Trophoblast cell (in vitro differentiated cells and primary cell): Measurements from ENCODE around the gene UBE2H.
"Not testable (repeated sequence)": the region's sequence is repeated elsewhere in the genome, so short reads cannot be mapped to it uniquely, and the experiment has no call there.

Source experiments
- DNase-seq, 2 donors: peaks; one replicate each; pipeline ENCODE4 v3.0.0-alpha.2; 2016
- H2AFZ ChIP-seq: 2 replicates; pipeline ENCODE4 v1.6.1; 2013; ENCODE audit warnings: low read length, moderate library complexity, mild to moderate bottlenecking; ENCODE audit not compliant: insufficient read depth, poor library complexity
- H2AK5ac ChIP-seq: 2 replicates; pipeline ENCODE4 v1.6.1; 2013; ENCODE audit warnings: mild to moderate bottlenecking, low read length
- H2BK120ac ChIP-seq: 2 replicates; pipeline ENCODE4 v1.6.1; 2013; ENCODE audit warnings: low read length, mild to moderate bottlenecking, moderate library complexity; ENCODE audit not compliant: insufficient read depth, poor library complexity
- H2BK12ac ChIP-seq: 2 replicates; pipeline ENCODE4 v1.6.1; 2013; ENCODE audit warnings: mild to moderate bottlenecking, low read length, moderate library complexity
- H2BK5ac ChIP-seq: 2 replicates; pipeline ENCODE4 v1.6.1; 2013; ENCODE audit warnings: low read length, low read depth, moderate library complexity, mild to moderate bottlenecking; ENCODE audit not compliant: poor library complexity
- H3K14ac ChIP-seq: 2 replicates; pipeline ENCODE4 v1.6.1; 2013; ENCODE audit warnings: mild to moderate bottlenecking, low read length
- H3K18ac ChIP-seq: 2 replicates; pipeline ENCODE4 v1.6.1; 2013; ENCODE audit warnings: mild to moderate bottlenecking, low read length
- H3K23ac ChIP-seq: 2 replicates; pipeline ENCODE4 v1.6.1; 2013; ENCODE audit warnings: low read length
- H3K27ac ChIP-seq: 2 replicates; pipeline ENCODE4 v1.5.1; 2013; ENCODE audit warnings: low read depth, mild to moderate bottlenecking, inconsistent platforms, low read length, moderate library complexity
- H3K27me3 ChIP-seq: 2 replicates; pipeline ENCODE4 v1.6.1; 2013; ENCODE audit warnings: inconsistent platforms, mild to moderate bottlenecking, low read length, moderate library complexity; ENCODE audit not compliant: insufficient read depth
- H3K36me3 ChIP-seq, 2 experiments: 1 replicate in 1 of 2; 2 replicates in 1 of 2; pipeline ENCODE4 v1.6.1; 2013; ENCODE audit warnings: low read length in 2 of 2, mild to moderate bottlenecking in 2 of 2, moderate library complexity in 1 of 2; ENCODE audit not compliant: insufficient read depth in 2 of 2, control insufficient read depth in 1 of 2
- H3K4ac ChIP-seq: 2 replicates; pipeline ENCODE4 v1.6.1; 2013; ENCODE audit warnings: low read depth, mild to moderate bottlenecking, low read length, moderate library complexity
- H3K4me1 ChIP-seq, 2 experiments: 1 replicate in 1 of 2; 2 replicates in 1 of 2; pipeline ENCODE4 v1.6.1; 2013; ENCODE audit warnings: low read length in 2 of 2, mild to moderate bottlenecking in 2 of 2, moderate library complexity in 1 of 2; ENCODE audit not compliant: insufficient read depth in 2 of 2, control insufficient read depth in 1 of 2
- H3K4me2 ChIP-seq: 2 replicates; pipeline ENCODE4 v1.6.1; 2013; ENCODE audit warnings: inconsistent platforms, mild to moderate bottlenecking, low read length, moderate library complexity
- H3K4me3 ChIP-seq: 2 replicates; pipeline ENCODE4 v1.5.1; 2013; ENCODE audit warnings: mild to moderate bottlenecking, low read depth, low read length, inconsistent platforms
- H3K79me1 ChIP-seq: one replicate; pipeline ENCODE4 v1.6.1; 2013; ENCODE audit warnings: low read length
- H3K79me2 ChIP-seq: 2 replicates; pipeline ENCODE4 v1.6.1; 2013; ENCODE audit warnings: low read length, mild to moderate bottlenecking; ENCODE audit not compliant: control insufficient read depth, insufficient read depth, poor library complexity
- H3K9ac ChIP-seq: 2 replicates; pipeline ENCODE4 v1.6.1; 2013; ENCODE audit warnings: mild to moderate bottlenecking, low read length
- H3K9me3 ChIP-seq: 2 replicates; pipeline ENCODE4 v1.6.1; 2013; ENCODE audit warnings: low read depth, mild to moderate bottlenecking, control low read depth, inconsistent platforms, low read length; ENCODE audit not compliant: insufficient read depth
- H4K12ac ChIP-seq: 2 replicates; pipeline ENCODE4 v1.6.1; 2013; ENCODE audit warnings: low read depth, mild to moderate bottlenecking, low read length, moderate library complexity
- H4K8ac ChIP-seq: 2 replicates; pipeline ENCODE4 v1.6.1; 2013; ENCODE audit warnings: low read depth, mild to moderate bottlenecking, low read length, moderate library complexity
- H4K91ac ChIP-seq: one replicate; pipeline ENCODE4 v1.6.1; 2013; ENCODE audit warnings: low read depth, mild to moderate bottlenecking, low read length, moderate library complexity
- WGBS: extraction: QIAGEN DNeasy Blood & Tissue Kit; methylation state at CpG from one replicate; pipeline ENCODE4 v1.1.7; 2013; ENCODE audit warnings: missing lambda C conversion rate; ENCODE audit not compliant: insufficient read length, insufficient coverage; ENCODE audit errors: extremely low coverage; 5-methylcytosine and 5-hydroxymethylcytosine counted together

UBE2H gene

GRCh38 chr7:129797214-129797789, 155.5 kb downstream of the UBE2H start:
- Histone ChIP-seq H3K18ac (no peak overlapping the region), H3K9me3 (peaks cover 1% of the 10 kb centered on the region), H2BK5ac (no peak overlapping the region), H3K27ac (no peak overlapping the region), H3K36me3 (no peaks in the 10 kb centered on the region), H3K14ac (no peak overlapping the region), H3K79me2 (no peaks in the 10 kb centered on the region), H4K91ac (no peak overlapping the region), H4K8ac (no peak overlapping the region), H3K4ac (no peak overlapping the region), H2BK120ac (no peak overlapping the region), H4K12ac (no peak overlapping the region), H2AFZ (no peak overlapping the region), H3K4me2 (no peak overlapping the region), H3K9ac (no peak overlapping the region), H2BK12ac (no peak overlapping the region), H3K4me3 (no peak overlapping the region), H3K79me1 (no peaks in the 10 kb centered on the region), H3K23ac (no peak overlapping the region), H2AK5ac (no peak overlapping the region), H3K27me3 (no peaks in the 10 kb centered on the region), H3K4me1 (peaks cover 0 to 5% of the 10 kb centered on the region in 2 experiments)
- no peak for DNase-seq
- WGBS, result no CpG with 5 or more reads among the region's 7 CpGs

- peak in 1 of 2 donors; percentile 44 for DNase-seq
- no peaks in the 10 kb centered on the region for H3K36me3 ChIP-seq
- no peak overlapping the region for H3K23ac ChIP-seq
- no peak overlapping the region for H2BK5ac ChIP-seq
- no peak overlapping the region for H3K4ac ChIP-seq
- no peaks in the 10 kb centered on the region for H3K27me3 ChIP-seq
- no CpG with 5 or more reads among the region's 9 CpGs for WGBS
- H3K9me3 ChIP-seq, result peaks cover under 1% of the 10 kb centered on the region
- no peaks in the 10 kb centered on the region for H3K79me2 ChIP-seq
- no peak overlapping the region for H4K12ac ChIP-seq
- no peak overlapping the region for H3K14ac ChIP-seq
- H3K18ac ChIP-seq, result no peak overlapping the region
- no peak overlapping the region for H3K4me3 ChIP-seq
- H3K79me1 ChIP-seq, result no peaks in the 10 kb centered on the region
- H4K91ac ChIP-seq, result no peak overlapping the region
- H2BK12ac ChIP-seq, result no peak overlapping the region
- H2AFZ ChIP-seq, result no peak overlapping the region
- H3K4me1 ChIP-seq, result peaks cover 0 to 5% of the 10 kb centered on the region in 2 experiments
- H3K27ac ChIP-seq, result no peak overlapping the region
- no peak overlapping the region for H4K8ac ChIP-seq
- H3K9ac ChIP-seq, result no peak overlapping the region
- no peak overlapping the region for H2AK5ac ChIP-seq
- H3K4me2 ChIP-seq, result no peak overlapping the region
- no peak overlapping the region for H2BK120ac ChIP-seq
Measured at GRCh38 chr7:129796186-129796775, 156.5 kb downstream of the UBE2H start.

DNA sequence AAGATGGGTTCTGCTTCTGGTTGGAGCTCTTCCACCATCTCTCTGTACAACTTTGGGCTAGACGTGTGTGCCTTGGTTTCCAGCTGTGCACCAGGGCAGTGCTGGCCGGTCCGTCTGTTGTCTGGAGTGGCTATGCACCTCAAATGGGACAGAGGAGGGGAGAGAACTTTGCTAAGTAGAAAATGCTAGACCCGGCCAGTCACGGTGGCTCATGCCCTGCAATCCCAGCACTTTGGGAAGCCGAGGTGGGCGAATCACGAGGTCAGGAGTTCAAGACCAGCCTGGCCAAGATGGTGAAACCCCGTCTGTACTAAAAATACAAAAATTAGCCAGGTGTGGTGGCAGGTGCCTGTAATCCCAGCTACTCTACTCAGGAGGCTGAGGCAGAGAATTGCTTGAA, 158.3 kb downstream of the UBE2H start:
- not testable (repeated sequence) for H3K79me2 ChIP-seq, H2BK12ac ChIP-seq, H4K12ac ChIP-seq, H3K18ac ChIP-seq, H3K9me3 ChIP-seq, H2AK5ac ChIP-seq, DNase-seq, H3K4me2 ChIP-seq, H3K27me3 ChIP-seq, H3K36me3 ChIP-seq, H2BK5ac ChIP-seq, H3K4me1 ChIP-seq, H3K27ac ChIP-seq, H3K14ac ChIP-seq, H2AFZ ChIP-seq, H4K91ac ChIP-seq, H3K9ac ChIP-seq, H4K8ac ChIP-seq, H3K79me1 ChIP-seq, H2BK120ac ChIP-seq, H3K4ac ChIP-seq, H3K23ac ChIP-seq
- H3K4me3 ChIP-seq, result peak overlapping the region; percentile 11
- no CpG with 5 or more reads among the region's 9 CpGs for whole genome bisulfite sequencing

GRCh38 chr7:129793506-129794310, 159.1 kb downstream of the UBE2H start:
- Histone ChIP-seq H3K4me2 (no peak overlapping the region), H3K18ac (no peak overlapping the region)
- WGBS, result no CpG with 5 or more reads among the region's 9 CpGs

More at GRCh38 chr7:129793506-129794310, 159.1 kb downstream of the UBE2H start:
- Histone ChIP-seq H3K4me3 (no peak overlapping the region), H2BK12ac (no peak overlapping the region), H3K14ac (no peak overlapping the region), H2BK120ac (no peak overlapping the region), H4K91ac (no peak overlapping the region), H2AFZ (no peak overlapping the region), H3K36me3 (no peaks in the 10 kb centered on the region), H3K27ac (no peak overlapping the region), H3K23ac (no peak overlapping the region), H3K79me1 (no peaks in the 10 kb centered on the region), H3K4ac (no peak overlapping the region), H3K9ac (no peak overlapping the region), H4K12ac (no peak overlapping the region), H3K27me3 (no peaks in the 10 kb centered on the region), H3K79me2 (no peaks in the 10 kb centered on the region), H2BK5ac (no peak overlapping the region), H3K4me1 (peaks cover 0 to 5% of the 10 kb centered on the region in 2 experiments), H3K9me3 (no peaks in the 10 kb centered on the region), H4K8ac (no peak overlapping the region), H2AK5ac (no peak overlapping the region)
- no peak for DNase-seq
